Osteocyte (in vitro differentiated cells): ENCODE results near the gene SLC35G6. TPM values are rescaled to one million over a fixed set of nuclear protein-coding genes. Genes with fewer than 3 reads are reported as not detected.

Experiments used
- DNase-seq: peaks from one replicate; pipeline ENCODE4 v3.0.0; 2021; ENCODE audit warnings: mixed read lengths; ENCODE audit not compliant: unreplicated experiment; ENCODE audit errors: extremely low spot score
- H3K27ac Mint-ChIP-seq: one replicate; pipeline ENCODE4 v1.8.0; 2021; ENCODE audit warnings: mild to moderate bottlenecking, mixed read lengths; ENCODE audit not compliant: unreplicated experiment
- H3K27me3 Mint-ChIP-seq: one replicate; pipeline ENCODE4 v1.8.0; 2021; ENCODE audit warnings: mixed read lengths; ENCODE audit not compliant: unreplicated experiment
- H3K36me3 Mint-ChIP-seq: one replicate; pipeline ENCODE4 v1.8.0; 2021; ENCODE audit warnings: mixed read lengths; ENCODE audit not compliant: unreplicated experiment
- H3K4me1 Mint-ChIP-seq: one replicate; pipeline ENCODE4 v1.8.0; 2021; ENCODE audit warnings: mixed read lengths; ENCODE audit not compliant: unreplicated experiment
- H3K4me3 Mint-ChIP-seq: one replicate; pipeline ENCODE4 v1.8.0; 2021; ENCODE audit warnings: mild to moderate bottlenecking, moderate library complexity, mixed read lengths; ENCODE audit not compliant: unreplicated experiment
- H3K9me3 Mint-ChIP-seq: one replicate; pipeline ENCODE4 v1.8.0; 2021; ENCODE audit warnings: mixed read lengths; ENCODE audit not compliant: unreplicated experiment
- total RNA-seq: library from RNA; stranded (reverse); gene quantifications from 2 replicates; pipeline ENCODE4 v1.2.1, GENCODE V29; 2021
- TF ChIP-seq, protein P1 (sequence below): fragments of 200-600 bp; sonication (generic); IDR thresholded peaks from 2 replicates; pipeline ENCODE4 v1.5.0; 2021; ENCODE audit warnings: antibody characterized with exemption, mild to moderate bottlenecking, moderate library complexity

Gene SLC35G6
- total RNA-seq, 1 donor from 2014 or later, result not detected

GRCh38 chr17:7444682-7445618 is 36.3 kb upstream of the SLC35G6 start, which contains the start of gene CHRNB1:
Gene CHRNB1 (plus strand): TSS chr17:7445061. CDS start chr17:7445128, 67 bp downstream.
- no peaks in the 10 kb centered on the region for H3K9me3 Mint-ChIP-seq
- no peaks in the 10 kb centered on the region for H3K36me3 Mint-ChIP-seq
- H3K4me1 Mint-ChIP-seq, result peaks cover 23% of the 10 kb centered on the region
- TF ChIP-seq, protein P1, sequence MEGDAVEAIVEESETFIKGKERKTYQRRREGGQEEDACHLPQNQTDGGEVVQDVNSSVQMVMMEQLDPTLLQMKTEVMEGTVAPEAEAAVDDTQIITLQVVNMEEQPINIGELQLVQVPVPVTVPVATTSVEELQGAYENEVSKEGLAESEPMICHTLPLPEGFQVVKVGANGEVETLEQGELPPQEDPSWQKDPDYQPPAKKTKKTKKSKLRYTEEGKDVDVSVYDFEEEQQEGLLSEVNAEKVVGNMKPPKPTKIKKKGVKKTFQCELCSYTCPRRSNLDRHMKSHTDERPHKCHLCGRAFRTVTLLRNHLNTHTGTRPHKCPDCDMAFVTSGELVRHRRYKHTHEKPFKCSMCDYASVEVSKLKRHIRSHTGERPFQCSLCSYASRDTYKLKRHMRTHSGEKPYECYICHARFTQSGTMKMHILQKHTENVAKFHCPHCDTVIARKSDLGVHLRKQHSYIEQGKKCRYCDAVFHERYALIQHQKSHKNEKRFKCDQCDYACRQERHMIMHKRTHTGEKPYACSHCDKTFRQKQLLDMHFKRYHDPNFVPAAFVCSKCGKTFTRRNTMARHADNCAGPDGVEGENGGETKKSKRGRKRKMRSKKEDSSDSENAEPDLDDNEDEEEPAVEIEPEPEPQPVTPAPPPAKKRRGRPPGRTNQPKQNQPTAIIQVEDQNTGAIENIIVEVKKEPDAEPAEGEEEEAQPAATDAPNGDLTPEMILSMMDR, result no peak
- peaks cover 40% of the 10 kb centered on the region for H3K27me3 Mint-ChIP-seq
- H3K27ac Mint-ChIP-seq, result peak within 1 kb of the TSS; percentile 44
- DNase-seq, result no peak
- H3K4me3 Mint-ChIP-seq, result peak within 1 kb of the TSS; percentile 68

DNA sequence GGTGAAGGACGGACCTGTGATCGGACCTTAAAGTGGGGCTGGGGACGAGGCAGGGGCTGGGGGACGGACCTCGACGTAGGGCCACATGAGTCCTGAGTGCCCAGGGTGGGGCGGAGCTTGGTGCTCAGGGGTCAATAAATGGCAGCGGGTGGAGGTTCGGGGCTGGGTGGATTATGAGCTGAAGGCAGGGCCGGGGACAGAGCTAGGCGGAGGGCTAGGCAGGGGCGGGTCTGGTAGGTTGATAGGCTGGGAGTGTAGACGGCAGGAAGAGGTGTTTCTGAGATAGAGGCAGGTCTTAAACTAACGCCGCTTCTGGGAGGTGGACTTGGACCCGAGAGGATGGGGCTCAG is 35.7 kb upstream of the SLC35G6 start:
- H3K27me3 Mint-ChIP-seq, result peaks cover 34% of the 10 kb centered on the region

DNA sequence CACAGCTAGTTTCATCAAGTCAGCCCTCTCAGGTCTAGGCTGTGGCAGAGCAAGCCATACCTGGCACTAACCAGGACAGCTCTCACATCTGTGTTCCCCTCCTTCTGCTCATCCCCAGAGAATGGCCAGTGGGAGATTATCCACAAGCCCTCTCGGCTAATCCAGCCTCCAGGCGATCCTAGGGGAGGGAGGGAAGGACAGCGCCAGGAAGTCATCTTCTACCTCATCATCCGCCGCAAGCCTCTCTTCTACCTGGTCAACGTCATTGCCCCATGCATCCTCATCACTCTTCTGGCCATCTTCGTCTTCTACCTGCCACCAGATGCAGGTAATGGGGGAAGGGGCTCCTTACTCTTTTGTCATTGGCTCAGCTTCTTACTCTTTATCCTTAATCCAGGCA is 32.8 kb upstream of the SLC35G6 start:
- Mint-ChIP-seq H3K27me3 (peaks cover 23% of the 10 kb centered on the region), H3K9me3 (no peaks in the 10 kb centered on the region), H3K36me3 (no peaks in the 10 kb centered on the region), H3K27ac (no peak overlapping the region), H3K4me3 (no peak overlapping the region), H3K4me1 (peaks cover 14% of the 10 kb centered on the region)
- no peak for DNase-seq
- TF ChIP-seq, protein P1, result no peak

More for the DNA sequence above, 35.7 kb upstream of the SLC35G6 start:
- TF ChIP-seq, protein P1, result no peak
- Mint-ChIP-seq H3K36me3 (no peaks in the 10 kb centered on the region), H3K9me3 (no peaks in the 10 kb centered on the region), H3K4me3 (peak overlapping the region; percentile 68), H3K4me1 (peaks cover 17% of the 10 kb centered on the region), H3K27ac (peak overlapping the region; percentile 44)
- DNase-seq, result no peak

- H3K4me3 Mint-ChIP-seq, result no peak overlapping the region
- TF ChIP-seq, protein P1, result no peak
- H3K4me1 Mint-ChIP-seq, result peaks cover 15% of the 10 kb centered on the region
- H3K9me3 Mint-ChIP-seq, result no peaks in the 10 kb centered on the region
- DNase-seq, result no peak
- H3K27me3 Mint-ChIP-seq, result no peaks in the 10 kb centered on the region
- H3K27ac Mint-ChIP-seq, result no peak overlapping the region
- H3K36me3 Mint-ChIP-seq, result peaks cover 10% of the 10 kb centered on the region
Observed at GRCh38 chr17:7459961-7460545, 21.2 kb upstream of the SLC35G6 start.
